GM18502 (cell line): ENCODE data around the gene DRAM1.
"Not testable (repeated sequence)": the region's sequence is repeated elsewhere in the genome, so short reads cannot be mapped to it uniquely, and the experiment has no call there.

Experiments
- ATAC-seq: cut with Tn5 transposase; IDR thresholded peaks from one replicate; pipeline ENCODE4 v1.9.1; 2021; ENCODE audit warnings: mild to moderate bottlenecking; ENCODE audit not compliant: unreplicated experiment, poor library complexity

Gene DRAM1

DNA sequence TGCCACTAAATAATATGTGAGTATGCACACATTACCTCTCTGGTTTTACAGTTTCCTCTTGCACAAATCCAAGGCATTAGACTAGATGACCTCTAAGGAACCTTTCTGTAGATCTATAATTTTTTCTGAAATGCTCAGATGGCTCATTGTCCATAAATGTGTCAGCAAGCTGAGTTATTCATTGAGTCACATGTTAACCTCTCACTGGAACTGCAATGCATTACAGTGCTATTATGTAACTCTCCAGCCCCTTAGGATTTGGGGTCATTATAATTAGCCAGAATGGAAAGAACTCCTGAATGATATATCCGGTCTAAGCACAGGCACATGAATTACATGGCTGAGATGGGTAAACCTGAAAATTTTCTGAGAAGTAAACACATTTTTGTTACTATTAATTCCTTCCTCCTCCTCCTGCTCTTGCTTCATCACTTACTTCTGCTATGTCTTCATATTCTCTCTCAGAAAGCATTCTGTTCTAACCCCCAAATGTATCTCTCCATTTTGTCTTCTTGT, 20.3 kb upstream of the DRAM1 start:
- peak; percentile 49 for ATAC-seq

DNA sequence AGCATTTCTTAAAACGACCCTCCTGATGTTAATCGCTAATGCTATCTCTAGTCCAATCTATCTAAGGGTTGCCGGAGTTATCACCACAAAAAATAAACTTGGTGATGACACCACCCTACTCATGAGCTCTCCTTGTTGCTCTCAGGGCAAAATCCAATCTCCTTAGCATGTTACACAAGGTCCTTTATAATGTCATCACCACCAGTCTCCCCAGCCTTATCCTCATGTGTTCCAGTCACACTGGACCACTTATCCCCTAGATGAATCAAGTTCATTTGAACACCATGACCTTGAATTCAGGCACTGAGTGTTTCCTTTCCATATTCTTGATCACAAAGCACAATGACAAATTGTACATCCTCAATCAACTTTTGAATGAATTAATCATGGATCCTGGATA, 19.0 kb upstream of the DRAM1 start:
- no peak for ATAC-seq

GRCh38 chr12:101859664-101860607, 17.4 kb upstream of the DRAM1 start:
- peak; percentile 42 for ATAC-seq

DNA sequence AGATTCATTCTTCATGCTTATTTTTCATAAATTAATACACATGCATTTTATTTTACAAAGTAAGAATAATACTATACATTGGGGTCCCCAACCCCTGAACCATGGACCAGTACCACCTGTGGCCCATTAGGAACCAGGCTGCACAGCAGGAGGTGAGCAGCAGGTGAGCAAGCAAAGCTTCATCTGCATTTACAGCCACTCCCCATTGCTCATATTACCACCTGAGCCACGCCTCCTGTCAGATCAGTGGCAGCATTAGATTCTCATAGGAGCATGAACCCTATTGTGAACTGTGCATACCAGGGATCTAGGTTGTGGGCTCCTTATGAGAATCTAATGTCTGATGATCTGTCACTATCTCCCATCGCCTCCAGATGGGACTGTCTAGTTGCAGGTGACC, 15.7 kb upstream of the DRAM1 start:
- not testable (repeated sequence) for ATAC-seq

- no peak for ATAC-seq
Measured at GRCh38 chr12:101862245-101862644, 15.1 kb upstream of the DRAM1 start.

DNA sequence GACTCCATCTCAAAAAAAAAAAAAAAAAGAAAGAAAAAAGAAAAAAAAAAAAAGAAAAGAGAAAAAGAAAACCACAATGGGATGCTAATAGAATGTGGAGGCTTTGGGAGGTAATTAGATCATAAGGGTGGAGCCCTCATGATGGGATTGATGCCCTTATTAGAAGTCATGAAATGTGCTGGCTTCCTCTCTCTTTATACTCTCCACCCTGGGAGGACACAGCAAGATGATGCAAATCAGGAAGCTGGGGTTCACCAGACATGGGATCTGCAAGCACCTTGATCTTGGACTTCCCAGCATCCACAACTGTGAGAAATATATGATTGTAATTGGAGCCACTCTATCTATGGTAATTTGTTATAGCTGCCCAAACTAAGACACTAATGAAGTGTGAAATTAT, 13.4 kb upstream of the DRAM1 start:
- no peak for ATAC-seq

DNA sequence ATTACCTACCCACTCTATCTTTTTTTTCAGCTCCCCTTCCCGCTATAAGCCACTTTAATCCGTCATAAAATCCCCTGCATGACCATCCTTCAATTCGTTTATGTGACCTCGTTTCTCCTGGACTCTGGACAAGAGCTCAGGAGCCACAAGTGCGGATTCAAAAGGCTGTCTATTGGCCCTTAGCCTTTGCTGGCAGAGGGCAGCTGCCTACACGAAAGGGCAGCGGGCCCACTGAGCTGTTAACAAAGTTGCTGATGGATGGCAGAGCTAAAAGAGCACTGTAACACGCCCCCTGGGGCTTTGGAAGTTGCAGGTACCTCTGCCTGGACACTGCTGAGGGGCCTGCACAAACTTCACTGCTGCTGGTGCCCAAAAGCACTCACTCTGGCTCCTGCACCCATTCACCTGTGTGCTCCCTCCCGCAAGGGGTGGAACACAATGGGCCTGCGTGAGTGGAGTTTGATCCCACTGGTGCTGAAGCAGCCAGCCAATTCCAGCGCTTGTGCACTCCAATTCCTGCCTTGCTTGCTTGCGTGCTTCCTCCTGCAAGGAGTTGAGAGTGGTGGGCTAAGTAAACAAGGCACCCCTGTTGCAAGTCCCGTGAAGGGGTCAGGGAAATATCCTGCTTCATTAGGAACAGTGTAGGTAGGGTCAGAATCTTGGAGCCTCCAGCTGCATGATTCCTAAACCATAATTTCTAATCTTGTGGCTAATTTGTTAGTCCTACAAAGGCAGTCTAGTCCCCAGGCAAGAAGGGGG, 10.6 kb upstream of the DRAM1 start:
- no peak for ATAC-seq

- not testable (repeated sequence) for ATAC-seq
Measured at GRCh38 chr12:101867619-101868018, 9.8 kb upstream of the DRAM1 start.

DNA sequence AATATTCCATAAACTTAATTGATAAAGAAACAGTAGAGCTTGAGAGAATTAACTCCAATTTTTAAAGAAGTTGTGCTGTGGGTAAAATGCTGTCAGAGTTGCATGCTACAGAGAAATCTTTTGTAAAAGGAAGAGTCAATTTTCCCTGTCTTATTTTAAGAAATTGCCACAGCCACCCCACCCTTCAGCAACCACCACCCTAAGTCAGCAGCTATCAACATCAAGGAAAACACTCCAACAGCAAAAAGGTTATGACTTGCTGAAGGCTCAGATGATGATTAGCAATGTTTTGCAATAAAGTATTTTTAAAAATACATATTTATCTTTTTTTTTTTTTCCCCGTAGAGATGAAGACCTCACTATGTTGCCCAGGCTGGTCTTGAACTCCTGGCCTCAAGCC, 6.5 kb upstream of the DRAM1 start:
- ATAC-seq = no peak

DNA sequence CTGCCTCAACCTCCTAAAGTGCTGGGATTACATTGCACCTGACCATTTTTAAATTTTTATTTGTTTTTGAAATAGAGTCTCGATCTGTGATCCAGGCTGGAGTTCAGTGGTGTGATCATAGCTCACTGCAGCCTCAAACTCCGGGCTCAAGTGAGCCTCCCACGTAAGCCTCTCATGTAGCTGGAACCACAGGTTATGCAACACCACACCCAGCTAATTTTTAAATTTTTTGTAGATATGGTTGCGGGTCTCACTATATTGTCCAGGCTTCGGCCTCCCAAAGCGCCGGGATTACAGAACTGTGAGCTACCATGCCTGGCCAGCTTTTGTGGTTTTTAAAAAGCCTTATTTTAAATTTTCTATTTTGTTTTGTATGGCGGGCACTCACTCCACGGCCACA, 2.2 kb upstream of the DRAM1 start:
- ATAC-seq = no peak

- no peak for ATAC-seq
Measured at GRCh38 chr12:101876322-101876860, 989 bp upstream of the DRAM1 start.

DNA sequence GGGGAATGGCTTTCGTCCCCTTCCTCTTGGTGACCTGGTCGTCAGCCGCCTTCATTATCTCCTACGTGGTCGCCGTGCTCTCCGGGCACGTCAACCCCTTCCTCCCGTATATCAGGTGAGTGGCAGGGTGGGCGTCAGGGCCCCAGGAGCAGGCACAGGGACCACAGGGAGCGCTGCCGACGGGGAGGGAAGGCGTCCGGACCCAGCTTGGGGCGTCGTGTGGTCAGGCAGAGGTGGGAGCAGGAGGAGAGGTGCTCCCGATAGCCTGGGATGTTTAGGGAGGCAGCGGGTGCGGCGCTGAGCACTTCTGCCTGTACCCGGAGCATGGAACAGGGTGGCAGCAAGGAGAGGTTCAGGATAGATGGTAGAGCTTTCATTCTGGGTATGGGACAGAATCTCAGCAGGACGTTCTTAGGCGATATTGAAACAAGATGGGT, 444 bp downstream of the DRAM1 start:
- ATAC-seq = peak; percentile 26

DNA sequence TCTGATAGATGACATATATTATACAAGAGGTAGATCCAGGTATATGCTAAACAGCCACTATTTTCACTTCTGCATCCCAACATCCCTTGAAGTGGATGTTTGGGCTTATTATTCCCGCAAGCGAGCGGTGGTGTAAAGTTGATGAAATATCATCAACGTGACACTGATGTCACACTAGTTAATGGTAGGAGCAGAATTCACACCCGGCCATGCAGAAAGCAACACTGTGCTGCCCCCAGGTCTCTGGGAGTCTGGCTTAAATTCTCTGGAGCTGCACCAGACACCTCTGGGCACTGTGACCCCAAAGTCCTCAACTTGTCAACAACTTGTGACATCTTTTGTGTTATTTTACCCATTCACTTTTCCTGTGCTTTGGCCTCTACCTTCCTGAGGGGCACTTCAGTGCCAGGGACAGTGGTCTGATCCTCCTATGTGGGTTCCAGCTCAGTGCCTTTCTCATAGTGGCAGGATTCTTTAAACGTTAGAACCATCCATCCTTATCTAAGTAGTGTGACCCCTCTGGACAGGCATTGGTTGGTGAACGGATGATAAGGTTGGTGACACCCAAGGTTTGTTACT, 952 bp downstream of the DRAM1 start:
- peak; percentile 13 for ATAC-seq

- ATAC-seq = no peak
Measured at GRCh38 chr12:101880769-101881168, 3.4 kb downstream of the DRAM1 start.

DNA sequence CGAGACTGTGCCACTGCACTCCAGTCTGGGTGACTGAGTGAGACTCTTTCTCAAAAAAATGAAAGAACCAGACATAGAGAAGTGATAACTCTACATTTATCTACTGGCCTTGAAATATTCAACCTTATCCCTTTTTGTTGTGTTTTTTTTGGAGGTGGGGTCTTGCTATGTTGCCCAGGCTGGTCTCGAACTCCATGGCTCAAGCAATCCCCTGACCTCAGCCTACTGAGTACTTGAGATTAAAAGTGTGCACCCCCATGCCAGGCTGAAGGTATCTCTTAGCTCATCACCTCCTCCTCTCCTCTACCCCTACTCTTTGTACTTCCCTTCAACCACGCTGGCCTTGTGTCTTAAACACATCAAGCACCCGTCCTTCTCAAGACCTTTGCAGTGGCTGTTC, 3.8 kb downstream of the DRAM1 start:
- ATAC-seq = no peak

DNA sequence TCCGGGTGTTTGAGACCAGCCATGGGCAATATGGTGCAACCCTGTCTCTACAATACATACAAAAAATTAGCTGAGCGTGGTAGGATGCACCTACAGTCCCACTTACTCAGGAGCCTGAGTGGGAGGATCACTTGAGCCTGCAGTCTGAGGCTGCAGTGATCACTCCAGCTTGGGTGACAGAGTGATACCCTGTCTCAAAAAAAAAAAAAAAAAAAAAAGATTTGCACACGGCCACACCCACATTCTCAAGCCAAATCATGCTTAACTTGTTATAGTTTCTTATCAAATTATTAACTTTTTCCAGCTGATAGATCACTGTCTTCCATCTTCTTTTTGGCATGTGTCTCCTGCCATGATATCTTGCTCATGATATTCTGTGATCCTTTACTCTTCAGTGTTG, 6.8 kb downstream of the DRAM1 start:
- no peak for ATAC-seq

DNA sequence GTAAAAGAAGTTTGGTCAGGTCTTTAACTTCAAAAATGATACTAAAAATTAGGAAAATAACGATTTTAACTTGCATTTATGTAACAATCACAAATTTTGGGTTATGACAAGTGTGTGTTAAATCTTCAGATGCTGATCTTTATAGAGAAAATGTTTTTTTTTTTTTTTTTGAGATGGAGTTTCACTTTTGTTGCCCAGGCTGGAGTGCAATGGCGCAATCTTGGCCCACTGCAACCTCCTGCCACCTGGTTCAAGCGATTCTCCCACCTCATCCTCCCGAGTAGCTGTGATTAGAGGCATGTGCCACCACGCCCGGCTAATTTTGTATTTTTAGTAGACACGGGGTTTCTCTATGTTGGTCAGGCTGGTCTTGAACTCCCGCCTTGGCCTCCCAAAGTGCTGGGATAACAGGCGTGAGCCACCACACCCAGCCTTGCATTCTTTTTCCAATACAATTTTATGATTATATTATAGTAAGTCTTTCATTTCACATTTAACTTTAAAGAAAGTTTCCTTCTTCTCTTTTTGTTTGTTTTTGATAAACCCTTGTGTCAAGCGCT, 7.5 kb downstream of the DRAM1 start:
- not testable (repeated sequence) for ATAC-seq

DNA sequence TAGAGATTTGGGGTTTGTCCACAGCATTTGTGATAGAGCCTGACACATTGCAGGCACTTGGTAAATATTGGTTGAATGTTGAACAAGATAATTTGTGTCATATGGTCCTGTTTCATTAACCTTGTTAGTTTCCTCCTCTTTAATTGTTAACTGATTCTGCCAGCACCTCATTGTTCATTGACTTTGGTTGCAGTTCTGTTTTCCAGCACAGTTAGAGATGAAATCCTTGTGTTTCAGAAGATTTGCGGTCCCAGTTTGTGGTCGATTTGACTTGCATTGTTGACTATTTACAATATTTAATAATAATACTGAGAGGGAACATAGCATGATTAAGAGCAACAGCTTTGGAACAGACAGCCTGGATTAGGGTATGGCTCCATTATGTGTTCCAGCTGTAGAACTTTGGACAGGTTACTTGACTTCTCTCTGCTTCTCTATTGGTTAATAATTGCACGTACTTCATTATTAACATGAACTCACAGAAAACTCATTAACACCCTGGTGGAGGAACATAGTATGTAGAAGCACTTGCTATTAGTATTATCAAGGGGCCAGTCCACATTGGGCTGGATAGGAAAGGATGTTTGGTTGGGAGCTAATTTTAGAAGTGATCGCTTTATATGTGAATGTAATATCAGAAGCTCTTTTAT, 8.7 kb downstream of the DRAM1 start:
- no peak for ATAC-seq

- ATAC-seq = no peak
Measured at GRCh38 chr12:101889211-101889752, 11.9 kb downstream of the DRAM1 start.
